Parathyroid adenoma (tissue), 2 donors: ENCODE results near the gene TRAPPC1.

Experiments
- H2AFZ ChIP-seq: fragments of 300-600 bp; sonication (generic); one replicate; pipeline ENCODE4 v1.7.0; 2017; ENCODE audit warnings: antibody characterized with exemption, mild to moderate bottlenecking
- H3K27ac ChIP-seq: fragments of 300-600 bp; sonication (generic); one replicate; pipeline ENCODE4 v1.7.0; 2017
- H3K27me3 ChIP-seq: fragments of 300-600 bp; sonication (generic); one replicate; pipeline ENCODE4 v1.7.0; 2017; ENCODE audit warnings: low read length; ENCODE audit not compliant: control insufficient read depth, insufficient read depth
- H3K36me3 ChIP-seq: fragments of 300-600 bp; sonication (generic); one replicate; pipeline ENCODE4 v1.7.0; 2017; ENCODE audit warnings: low read length; ENCODE audit not compliant: control insufficient read depth, insufficient read depth
- H3K4me1 ChIP-seq: fragments of 300-600 bp; sonication (generic); one replicate; pipeline ENCODE4 v1.7.0; 2017; ENCODE audit warnings: control low read depth
- H3K4me2 ChIP-seq: fragments of 300-600 bp; sonication (generic); one replicate; pipeline ENCODE4 v1.7.0; 2017; ENCODE audit warnings: low read length
- H3K4me3 ChIP-seq: fragments of 300-600 bp; sonication (generic); one replicate; pipeline ENCODE4 v1.7.0; 2017; ENCODE audit warnings: low read depth, low read length
- H3K79me2 ChIP-seq: fragments of 300-600 bp; sonication (generic); one replicate; pipeline ENCODE4 v1.7.0; 2017; ENCODE audit warnings: control low read depth
- H3K9ac ChIP-seq: fragments of 300-600 bp; sonication (generic); one replicate; pipeline ENCODE4 v1.7.0; 2017; ENCODE audit warnings: mild to moderate bottlenecking
- H3K9me3 ChIP-seq: fragments of 300-600 bp; sonication (generic); one replicate; pipeline ENCODE4 v1.7.0; 2017; ENCODE audit warnings: low read length; ENCODE audit not compliant: control insufficient read depth
- CTCF ChIP-seq: fragments of 300-600 bp; sonication (generic); IDR thresholded peaks from one replicate; pipeline ENCODE4 v1.7.0; 2017; ENCODE audit warnings: antibody characterized with exemption, mild to moderate bottlenecking
- donor health status: primary hyperparathyroidism.

The TRAPPC1 gene

GRCh38 chr17:7950578-7950977 is 18.8 kb upstream of the TRAPPC1 start:
- Histone ChIP-seq H3K9me3 (no peaks in the 10 kb centered on the region), H3K36me3 (no peaks in the 10 kb centered on the region), H3K27ac (no peak overlapping the region), H3K4me2 (no peak overlapping the region), H3K9ac (no peak overlapping the region), H3K4me3 (no peak overlapping the region), H2AFZ (no peak overlapping the region), H3K27me3 (no peaks in the 10 kb centered on the region), H3K79me2 (no peaks in the 10 kb centered on the region), H3K4me1 (no peaks in the 10 kb centered on the region)
- TF ChIP-seq CTCF: no peak

GRCh38 chr17:7947651-7948050 is 15.9 kb upstream of the TRAPPC1 start:
- no peaks in the 10 kb centered on the region for H3K9me3 ChIP-seq
- H3K36me3 ChIP-seq: no peaks in the 10 kb centered on the region
- H3K9ac ChIP-seq: no peak overlapping the region
- H3K79me2 ChIP-seq: no peaks in the 10 kb centered on the region
- no peak overlapping the region for H3K27ac ChIP-seq
- no peaks in the 10 kb centered on the region for H3K27me3 ChIP-seq
- no peak for TF ChIP-seq CTCF
- H3K4me2 ChIP-seq: no peak overlapping the region
- no peak overlapping the region for H3K4me3 ChIP-seq
- H2AFZ ChIP-seq: no peak overlapping the region
- no peaks in the 10 kb centered on the region for H3K4me1 ChIP-seq

GRCh38 chr17:7946441-7946840 is 14.7 kb upstream of the TRAPPC1 start:
- no peaks in the 10 kb centered on the region for H3K36me3 ChIP-seq

GRCh38 chr17:7945651-7946050 is 13.9 kb upstream of the TRAPPC1 start:
- Histone ChIP-seq H3K4me3 (no peak overlapping the region), H3K36me3 (no peaks in the 10 kb centered on the region), H3K4me2 (no peak overlapping the region), H2AFZ (no peak overlapping the region), H3K27me3 (no peaks in the 10 kb centered on the region), H3K9me3 (no peaks in the 10 kb centered on the region), H3K4me1 (no peaks in the 10 kb centered on the region), H3K9ac (no peak overlapping the region), H3K79me2 (no peaks in the 10 kb centered on the region), H3K27ac (no peak overlapping the region)
- TF ChIP-seq CTCF: no peak

More at GRCh38 chr17:7946441-7946840, 14.7 kb upstream of the TRAPPC1 start:
- no peak for TF ChIP-seq CTCF
- no peaks in the 10 kb centered on the region for H3K4me1 ChIP-seq
- no peaks in the 10 kb centered on the region for H3K79me2 ChIP-seq
- H3K4me3 ChIP-seq: no peak overlapping the region
- no peak overlapping the region for H3K27ac ChIP-seq
- H3K9me3 ChIP-seq: no peaks in the 10 kb centered on the region
- H3K9ac ChIP-seq: no peak overlapping the region
- no peak overlapping the region for H3K4me2 ChIP-seq
- H2AFZ ChIP-seq: no peak overlapping the region
- H3K27me3 ChIP-seq: no peaks in the 10 kb centered on the region

- Histone ChIP-seq H2AFZ (no peak overlapping the region), H3K79me2 (no peaks in the 10 kb centered on the region), H3K27ac (no peak overlapping the region), H3K27me3 (no peaks in the 10 kb centered on the region), H3K4me1 (no peaks in the 10 kb centered on the region), H3K4me2 (no peak overlapping the region), H3K9me3 (no peaks in the 10 kb centered on the region), H3K9ac (no peak overlapping the region), H3K4me3 (no peak overlapping the region), H3K36me3 (no peaks in the 10 kb centered on the region)
- TF ChIP-seq CTCF: no peak
These were observed 12.6 kb upstream of the TRAPPC1 start for GRCh38 chr17:7944326-7944725.
